Hepatocyte (in vitro differentiated cells): ENCODE measurements around the gene CPNE6. TPM values are rescaled to one million over a fixed set of nuclear protein-coding genes. Genes with fewer than 3 reads are reported as not detected.

Experiments used
- DNase-seq: peaks from one replicate; pipeline ENCODE4 v3.0.0-alpha.2; 2016; ENCODE audit warnings: low spot score
- H2AFZ ChIP-seq: fragments of 200-600 bp; sonication (generic); 2 replicates; pipeline ENCODE4 v1.6.0; 2016; ENCODE audit warnings: antibody characterized with exemption, mild to moderate bottlenecking
- H3K27ac ChIP-seq: fragments of 200-600 bp; sonication (generic); 2 replicates; pipeline ENCODE4 v1.5.1; 2016; ENCODE audit warnings: mild to moderate bottlenecking
- H3K27me3 ChIP-seq: fragments of 200-600 bp; sonication (generic); 2 replicates; pipeline ENCODE4 v1.6.1; 2016
- H3K36me3 ChIP-seq: fragments of 200-600 bp; sonication (generic); replicated peaks from 2 replicates; pipeline ENCODE4 v1.5.1; 2016; ENCODE audit warnings: low read depth; ENCODE audit not compliant: insufficient read depth
- H3K4me1 ChIP-seq: fragments of 200-600 bp; sonication (generic); 2 replicates; pipeline ENCODE4 v1.5.1; 2016; ENCODE audit warnings: mild to moderate bottlenecking, moderate library complexity; ENCODE audit not compliant: insufficient read depth
- H3K4me2 ChIP-seq: fragments of 200-600 bp; sonication (generic); 2 replicates; pipeline ENCODE4 v1.6.0; 2016
- H3K4me3 ChIP-seq: fragments of 200-600 bp; sonication (generic); 2 replicates; pipeline ENCODE4 v1.5.1; 2016; ENCODE audit warnings: mild to moderate bottlenecking
- H3K79me2 ChIP-seq: fragments of 200-600 bp; sonication (generic); 2 replicates; pipeline ENCODE4 v1.6.0; 2017; ENCODE audit warnings: mild to moderate bottlenecking
- H3K9me2 ChIP-seq: fragments of 200-600 bp; sonication (generic); replicated peaks from 2 replicates; pipeline ENCODE4 v1.6.0; 2017; ENCODE audit warnings: mild to moderate bottlenecking; ENCODE audit not compliant: insufficient read depth
- H3K9me3 ChIP-seq: fragments of 200-600 bp; sonication (generic); 2 replicates; pipeline ENCODE4 v1.5.1; 2016; ENCODE audit warnings: low read depth, mild to moderate bottlenecking
- H4K20me1 ChIP-seq: fragments of 200-600 bp; sonication (generic); 2 replicates; pipeline ENCODE4 v1.6.0; 2016; ENCODE audit warnings: mild to moderate bottlenecking; ENCODE audit not compliant: insufficient read depth, poor library complexity, severe bottlenecking
- EZH2 ChIP-seq: fragments of 200-600 bp; sonication (generic); IDR thresholded peaks from 2 replicates; pipeline ENCODE4 v1.6.1; 2016; ENCODE audit warnings: antibody characterized with exemption, mild to moderate bottlenecking, borderline replicate concordance
- EZH2phosphoT487 ChIP-seq: fragments of 200-600 bp; sonication (generic); IDR thresholded peaks from one replicate; pipeline ENCODE4 v1.6.1; 2018; ENCODE audit warnings: antibody characterized with exemption, mild to moderate bottlenecking, low read depth, moderate library complexity; ENCODE audit not compliant: unreplicated experiment, severe bottlenecking
- WGBS: methylation state at CpG from one replicate; pipeline ENCODE4 v1.1.6; 2016; ENCODE audit warnings: low lambda C conversion rate; ENCODE audit errors: missing lambda C conversion rate; 5-methylcytosine and 5-hydroxymethylcytosine counted together
- polyA plus RNA-seq: library from polyadenylated mRNA; unstranded; fragments of >200 nt; fragmentation: Nextera tagmentation; extraction: Ambion mirVana; gene quantifications from 2 replicates; pipeline ENCODE4 v1.2.1, GENCODE V29; 2016
- total RNA-seq: library from RNA; depleted of rRNA; stranded (reverse); fragments of >200 nt; gene quantifications from 2 replicates; pipeline ENCODE4 v1.2.3, GENCODE V29; 2014
- TF ChIP-seq, protein P1 (sequence below): fragments of 200-600 bp; sonication (generic); IDR thresholded peaks from 2 replicates; pipeline ENCODE4 v1.5.1; 2016; ENCODE audit warnings: antibody characterized with exemption, mild to moderate bottlenecking; ENCODE audit not compliant: poor library complexity

The CPNE6 gene
- total and polyA plus RNA-seq, 2 experiments from 2014 or later, result not detected

GRCh38 chr14:24072881-24073877 lies 1.8 kb downstream of the CPNE6 start:
- Histone ChIP-seq H3K4me2 (no peak overlapping the region), H4K20me1 (no peaks in the 10 kb centered on the region), H3K9me2 (no peaks in the 10 kb centered on the region), H3K4me1 (no peaks in the 10 kb centered on the region), H3K9me3 (no peaks in the 10 kb centered on the region), H3K27me3 (peaks cover 3% of the 10 kb centered on the region), H3K79me2 (no peaks in the 10 kb centered on the region), H3K4me3 (no peak overlapping the region), H3K27ac (no peak overlapping the region), H2AFZ (no peak overlapping the region), H3K36me3 (no peaks in the 10 kb centered on the region)
- WGBS, result 92% methylated on average over 25 of the region's 26 CpGs
- TF ChIP-seq, protein P1, sequence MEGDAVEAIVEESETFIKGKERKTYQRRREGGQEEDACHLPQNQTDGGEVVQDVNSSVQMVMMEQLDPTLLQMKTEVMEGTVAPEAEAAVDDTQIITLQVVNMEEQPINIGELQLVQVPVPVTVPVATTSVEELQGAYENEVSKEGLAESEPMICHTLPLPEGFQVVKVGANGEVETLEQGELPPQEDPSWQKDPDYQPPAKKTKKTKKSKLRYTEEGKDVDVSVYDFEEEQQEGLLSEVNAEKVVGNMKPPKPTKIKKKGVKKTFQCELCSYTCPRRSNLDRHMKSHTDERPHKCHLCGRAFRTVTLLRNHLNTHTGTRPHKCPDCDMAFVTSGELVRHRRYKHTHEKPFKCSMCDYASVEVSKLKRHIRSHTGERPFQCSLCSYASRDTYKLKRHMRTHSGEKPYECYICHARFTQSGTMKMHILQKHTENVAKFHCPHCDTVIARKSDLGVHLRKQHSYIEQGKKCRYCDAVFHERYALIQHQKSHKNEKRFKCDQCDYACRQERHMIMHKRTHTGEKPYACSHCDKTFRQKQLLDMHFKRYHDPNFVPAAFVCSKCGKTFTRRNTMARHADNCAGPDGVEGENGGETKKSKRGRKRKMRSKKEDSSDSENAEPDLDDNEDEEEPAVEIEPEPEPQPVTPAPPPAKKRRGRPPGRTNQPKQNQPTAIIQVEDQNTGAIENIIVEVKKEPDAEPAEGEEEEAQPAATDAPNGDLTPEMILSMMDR, result no peak
- no peak for DNase-seq

DNA sequence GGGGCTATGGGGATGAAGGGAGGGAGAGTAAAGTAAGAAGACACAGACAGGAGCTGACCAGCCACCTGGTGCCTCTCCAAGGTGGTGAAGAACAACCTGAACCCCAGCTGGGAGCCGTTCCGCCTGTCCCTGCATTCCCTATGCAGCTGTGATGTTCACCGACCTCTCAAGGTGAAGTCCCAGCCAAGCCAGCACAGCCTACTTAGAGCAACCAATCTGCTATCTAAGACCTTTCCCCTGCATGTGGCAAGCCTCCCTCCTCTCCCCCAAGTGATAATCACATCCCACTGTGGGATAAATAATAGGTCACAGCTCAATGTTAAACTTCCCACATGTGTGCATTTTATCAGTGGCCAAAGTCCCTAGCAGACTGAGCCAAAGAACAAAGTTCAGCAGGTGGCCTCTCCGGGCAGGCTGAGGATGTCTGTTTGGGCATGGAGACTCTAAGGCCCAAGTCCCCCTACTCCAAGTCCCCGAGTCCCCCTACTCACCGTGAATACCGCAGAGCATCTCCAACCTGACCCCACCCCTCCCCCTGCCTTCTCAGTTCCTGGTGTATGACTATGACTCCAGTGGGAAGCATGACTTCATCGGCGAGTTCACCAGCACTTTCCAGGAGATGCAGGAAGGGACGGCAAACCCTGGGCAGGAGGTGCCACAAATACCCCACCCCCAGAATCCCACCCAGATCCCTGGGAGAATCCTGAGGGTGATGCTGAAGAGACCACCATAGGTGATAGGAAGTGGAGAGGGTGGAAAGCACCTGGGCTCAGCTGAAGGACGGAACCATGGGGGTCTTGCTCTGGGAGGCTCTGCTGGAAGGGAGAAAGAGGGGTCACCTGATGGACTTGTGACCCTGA lies 3.5 kb downstream of the CPNE6 start:
- WGBS, result 86% methylated on average over 11 of the region's 11 CpGs
- TF ChIP-seq EZH2, result no peak
- TF ChIP-seq, protein P1, result no peak
- no peak for TF ChIP-seq EZH2phosphoT487
- H3K9me3 ChIP-seq, result no peaks in the 10 kb centered on the region

GRCh38 chr14:24075485-24076301 lies 4.3 kb downstream of the CPNE6 start:
- 83% methylated on average over 11 of the region's 11 CpGs for WGBS
- TF ChIP-seq EZH2phosphoT487 (no peak), EZH2 (no peak)
- TF ChIP-seq, protein P1, result no peak
- H3K79me2 ChIP-seq, result no peaks in the 10 kb centered on the region
- H4K20me1 ChIP-seq, result no peaks in the 10 kb centered on the region
- peaks cover 4% of the 10 kb centered on the region for H3K27me3 ChIP-seq
- DNase-seq, result no peak
- H2AFZ ChIP-seq, result no peak overlapping the region
- no peak overlapping the region for H3K4me2 ChIP-seq
- H3K36me3 ChIP-seq, result no peaks in the 10 kb centered on the region
- peaks cover under 1% of the 10 kb centered on the region for H3K4me1 ChIP-seq
- no peak overlapping the region for H3K27ac ChIP-seq
- no peaks in the 10 kb centered on the region for H3K9me2 ChIP-seq
- H3K9me3 ChIP-seq, result no peaks in the 10 kb centered on the region
- no peak overlapping the region for H3K4me3 ChIP-seq

More for the DNA sequence above, 3.5 kb downstream of the CPNE6 start:
- no peaks in the 10 kb centered on the region for H3K4me1 ChIP-seq
- H3K27ac ChIP-seq, result no peak overlapping the region
- H3K4me2 ChIP-seq, result no peak overlapping the region
- no peaks in the 10 kb centered on the region for H3K36me3 ChIP-seq
- H3K9me2 ChIP-seq, result no peaks in the 10 kb centered on the region
- H3K4me3 ChIP-seq, result no peak overlapping the region
- DNase-seq, result no peak
- H3K79me2 ChIP-seq, result no peaks in the 10 kb centered on the region
- no peaks in the 10 kb centered on the region for H4K20me1 ChIP-seq
- H3K27me3 ChIP-seq, result peaks cover 7% of the 10 kb centered on the region
- no peak overlapping the region for H2AFZ ChIP-seq
